NCI-H2171 treated with DMSO at 0.1 percent for 48 hours (cell line): ENCODE measurements around the gene HAS3.
"Not testable (repeated sequence)": the region's sequence is repeated elsewhere in the genome, so short reads cannot be mapped to it uniquely, and the experiment has no call there.

Source experiments
- DNase-seq: peaks from one replicate; lab custom pipeline; 2025; lab: John Stamatoyannopoulos, UW

The HAS3 gene

GRCh38 chr16:69149621-69150020 is 44.2 kb downstream of the HAS3 start:
- not testable (repeated sequence) for DNase-seq

DNA sequence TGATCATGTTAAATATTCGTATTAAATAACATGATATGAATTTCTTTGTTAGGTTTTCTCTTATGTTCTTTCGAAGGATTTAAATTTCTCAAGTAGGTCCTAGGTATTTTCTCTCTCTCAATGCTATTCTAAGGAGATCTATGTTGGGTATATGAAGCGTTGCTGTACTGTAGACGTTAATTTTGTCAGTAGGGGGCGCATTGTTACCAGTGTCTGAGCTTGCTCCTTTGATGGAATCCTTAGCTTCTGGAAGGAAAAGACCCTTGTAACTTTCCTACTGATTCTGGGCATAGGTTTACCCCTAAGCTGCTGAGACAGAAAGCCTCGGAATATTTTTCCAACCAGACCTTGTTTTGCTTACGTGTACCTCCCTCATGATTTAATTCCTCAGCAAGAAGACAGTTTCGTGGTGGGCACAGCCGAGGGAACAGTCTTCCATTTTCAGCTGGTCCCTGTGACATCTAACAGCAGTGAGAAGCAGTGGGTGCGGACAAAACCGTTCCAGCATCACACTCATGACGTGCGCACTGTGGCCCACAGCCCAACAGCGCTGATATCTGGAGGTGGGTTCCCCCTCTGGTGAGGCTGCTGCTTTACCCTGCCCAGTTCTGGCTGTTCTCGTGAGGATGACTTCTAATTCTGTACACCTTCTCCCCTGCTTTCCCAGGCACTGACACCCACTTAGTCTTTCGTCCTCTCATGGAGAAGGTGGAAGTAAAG is 44.9 kb downstream of the HAS3 start:
- peak; percentile 72 for DNase-seq

DNA sequence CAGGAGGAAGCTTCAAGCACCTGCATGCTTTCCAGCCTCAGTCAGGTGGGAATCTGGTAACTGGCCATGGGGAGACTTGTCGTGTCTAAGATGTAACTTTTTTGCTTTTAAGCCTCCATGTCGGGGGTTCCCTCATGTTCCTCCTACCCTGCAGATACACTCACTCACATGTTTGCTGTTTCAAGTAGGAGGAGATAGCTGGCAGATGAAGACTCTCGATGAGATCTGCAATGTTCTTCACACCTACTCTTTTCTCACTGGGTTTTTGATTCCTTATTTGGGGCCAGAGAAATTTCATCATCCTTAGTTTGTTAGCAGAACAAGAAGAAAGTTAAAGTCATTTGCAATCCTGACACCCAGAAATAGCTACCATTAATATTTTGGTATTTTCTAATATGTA is 51.7 kb downstream of the HAS3 start:
- DNase-seq, result no peak

GRCh38 chr16:69160192-69160591 is 54.7 kb downstream of the HAS3 start:
- no peak for DNase-seq

DNA sequence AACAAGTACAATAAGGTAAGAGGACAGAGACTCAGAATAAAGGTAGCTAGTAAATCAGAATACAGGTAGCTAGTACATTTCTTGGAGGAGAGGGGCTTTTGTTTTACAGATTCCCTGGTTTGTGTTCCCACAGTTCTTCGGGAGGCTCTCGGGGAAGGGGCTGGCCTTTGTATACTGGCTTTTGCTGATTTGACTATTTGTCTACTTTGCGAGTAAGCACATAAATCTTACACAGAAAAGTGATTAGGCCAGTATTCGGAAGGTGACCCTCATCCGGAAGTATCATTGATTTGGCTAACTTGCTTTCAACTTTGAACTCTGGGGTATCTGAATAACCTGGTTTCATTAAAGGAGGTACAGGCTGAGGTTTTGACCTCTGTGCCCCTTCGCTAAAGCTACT is 60.1 kb downstream of the HAS3 start:
- no peak for DNase-seq

GRCh38 chr16:69166221-69166833 is 60.9 kb downstream of the HAS3 start:
- DNase-seq, result peak; percentile 47

- DNase-seq, result no peak
These were observed 61.8 kb downstream of the HAS3 start for GRCh38 chr16:69166946-69167930.
